Measurements from ENCODE around the gene USP15. TPM values are rescaled to one million over a fixed set of nuclear protein-coding genes. Genes with fewer than 3 reads are reported as not detected.
"Not testable (repeated sequence)": the region's sequence is repeated elsewhere in the genome, so short reads cannot be mapped to it uniquely, and the experiment has no call there.

Gene USP15
- total RNA-seq, 1 donor from 2014 or later: 58.0 TPM

GRCh38 chr12:62448436-62448835 is 188.2 kb downstream of the USP15 start:
- Histone ChIP-seq H3K27me3 (ENCODE audit: low read depth) (peaks cover 6% of the 10 kb centered on the region), H3K4me3 (no peak overlapping the region), H3K27ac (replicated peaks) (no peak overlapping the region), H3K4me1 (no peaks in the 10 kb centered on the region), H3K36me3 (no peaks in the 10 kb centered on the region), H3K9me3 (replicated peaks) (peaks cover 26% of the 10 kb centered on the region)
- no peak for DNase-seq
- TF ChIP-seq, protein P1, sequence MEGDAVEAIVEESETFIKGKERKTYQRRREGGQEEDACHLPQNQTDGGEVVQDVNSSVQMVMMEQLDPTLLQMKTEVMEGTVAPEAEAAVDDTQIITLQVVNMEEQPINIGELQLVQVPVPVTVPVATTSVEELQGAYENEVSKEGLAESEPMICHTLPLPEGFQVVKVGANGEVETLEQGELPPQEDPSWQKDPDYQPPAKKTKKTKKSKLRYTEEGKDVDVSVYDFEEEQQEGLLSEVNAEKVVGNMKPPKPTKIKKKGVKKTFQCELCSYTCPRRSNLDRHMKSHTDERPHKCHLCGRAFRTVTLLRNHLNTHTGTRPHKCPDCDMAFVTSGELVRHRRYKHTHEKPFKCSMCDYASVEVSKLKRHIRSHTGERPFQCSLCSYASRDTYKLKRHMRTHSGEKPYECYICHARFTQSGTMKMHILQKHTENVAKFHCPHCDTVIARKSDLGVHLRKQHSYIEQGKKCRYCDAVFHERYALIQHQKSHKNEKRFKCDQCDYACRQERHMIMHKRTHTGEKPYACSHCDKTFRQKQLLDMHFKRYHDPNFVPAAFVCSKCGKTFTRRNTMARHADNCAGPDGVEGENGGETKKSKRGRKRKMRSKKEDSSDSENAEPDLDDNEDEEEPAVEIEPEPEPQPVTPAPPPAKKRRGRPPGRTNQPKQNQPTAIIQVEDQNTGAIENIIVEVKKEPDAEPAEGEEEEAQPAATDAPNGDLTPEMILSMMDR (IDR thresholded peaks at IDR 0.05; ENCODE audit: borderline replicate concordance): no peak
- intact Hi-C loops (cut with micrococcal nuclease): no loop called here

DNA sequence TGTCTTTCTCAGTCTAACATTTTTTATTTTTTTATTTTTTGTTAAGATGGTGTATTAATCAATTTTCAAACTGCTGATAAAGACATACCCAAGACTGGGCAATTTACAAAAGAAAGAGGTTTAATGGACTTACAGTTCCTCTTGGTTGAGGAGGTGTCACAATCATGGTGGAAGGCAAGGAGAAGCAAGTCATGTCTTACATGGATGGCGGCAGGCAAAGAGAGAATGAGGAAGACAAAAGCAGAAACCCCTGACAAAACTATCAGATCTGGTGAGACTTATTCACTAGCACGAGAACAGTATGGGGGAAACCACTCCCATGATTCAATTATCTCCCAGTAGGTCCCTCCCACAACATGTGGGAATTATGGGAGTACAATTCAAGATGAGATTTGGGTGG is 195.2 kb downstream of the USP15 start:
- DNase-seq; intact Hi-C loops (cut with micrococcal nuclease); H3K4me1 ChIP-seq; H3K36me3 ChIP-seq; H3K27me3 ChIP-seq (ENCODE audit: low read depth); H3K4me3 ChIP-seq; H3K9me3 ChIP-seq (replicated peaks); H3K27ac ChIP-seq (replicated peaks): not testable (repeated sequence)

DNA sequence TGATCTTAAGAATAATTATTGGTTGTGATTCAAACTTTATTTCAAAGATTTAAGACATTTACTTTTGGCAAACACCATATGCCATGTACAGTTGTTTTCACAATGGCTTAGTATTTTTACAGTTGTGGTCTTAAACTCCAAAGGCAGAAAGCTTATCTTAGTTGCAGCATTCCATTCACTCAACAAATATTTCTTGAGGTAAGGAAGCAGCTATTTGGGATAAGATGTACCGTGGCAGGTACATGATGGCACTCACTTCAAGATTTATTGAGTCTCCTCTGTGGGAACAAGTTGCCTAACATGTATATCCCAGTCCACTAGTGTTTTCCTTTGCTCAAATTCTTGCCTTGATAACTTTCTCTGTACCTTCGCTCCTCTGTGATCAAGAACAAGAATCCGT is 198.4 kb downstream of the USP15 start:
- intact Hi-C loops (cut with micrococcal nuclease): no loop called here
- H3K36me3 ChIP-seq: no peaks in the 10 kb centered on the region
- DNase-seq: no peak
- peaks cover 5% of the 10 kb centered on the region for H3K27me3 ChIP-seq (ENCODE audit: low read depth)
- no peak overlapping the region for H3K27ac ChIP-seq (replicated peaks)
- TF ChIP-seq, protein P1 (IDR thresholded peaks at IDR 0.05; ENCODE audit: borderline replicate concordance): no peak
- peaks cover 18% of the 10 kb centered on the region for H3K9me3 ChIP-seq (replicated peaks)
- no peaks in the 10 kb centered on the region for H3K4me1 ChIP-seq
- no peak overlapping the region for H3K4me3 ChIP-seq

DNA sequence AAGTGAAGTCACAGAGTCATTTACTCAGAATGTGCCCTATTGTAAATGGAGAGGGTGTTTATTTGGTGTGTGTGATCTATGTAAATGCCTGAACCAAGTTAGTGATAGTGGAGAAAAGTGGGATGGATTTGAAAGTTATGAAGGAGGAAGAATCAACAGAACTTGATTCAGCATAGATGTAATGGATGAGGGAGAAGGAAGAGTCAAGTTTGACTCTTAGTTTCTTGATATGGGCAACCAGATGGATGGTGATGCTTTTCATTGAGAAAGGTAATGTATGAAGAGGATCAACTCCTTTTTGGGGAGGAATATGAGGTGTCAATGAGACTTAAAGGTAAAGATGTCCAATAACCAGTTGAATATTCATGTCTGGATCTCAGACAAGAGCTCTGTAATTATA is 199.8 kb downstream of the USP15 start:
- Histone ChIP-seq H3K4me1 (no peaks in the 10 kb centered on the region), H3K27ac (replicated peaks) (no peak overlapping the region), H3K4me3 (no peak overlapping the region), H3K27me3 (ENCODE audit: low read depth) (no peaks in the 10 kb centered on the region), H3K9me3 (replicated peaks) (peaks cover 21% of the 10 kb centered on the region), H3K36me3 (no peaks in the 10 kb centered on the region)
- DNase-seq: no peak
- intact Hi-C loops (cut with micrococcal nuclease): no loop called here
- TF ChIP-seq, protein P1 (IDR thresholded peaks at IDR 0.05; ENCODE audit: borderline replicate concordance): no peak

DNA sequence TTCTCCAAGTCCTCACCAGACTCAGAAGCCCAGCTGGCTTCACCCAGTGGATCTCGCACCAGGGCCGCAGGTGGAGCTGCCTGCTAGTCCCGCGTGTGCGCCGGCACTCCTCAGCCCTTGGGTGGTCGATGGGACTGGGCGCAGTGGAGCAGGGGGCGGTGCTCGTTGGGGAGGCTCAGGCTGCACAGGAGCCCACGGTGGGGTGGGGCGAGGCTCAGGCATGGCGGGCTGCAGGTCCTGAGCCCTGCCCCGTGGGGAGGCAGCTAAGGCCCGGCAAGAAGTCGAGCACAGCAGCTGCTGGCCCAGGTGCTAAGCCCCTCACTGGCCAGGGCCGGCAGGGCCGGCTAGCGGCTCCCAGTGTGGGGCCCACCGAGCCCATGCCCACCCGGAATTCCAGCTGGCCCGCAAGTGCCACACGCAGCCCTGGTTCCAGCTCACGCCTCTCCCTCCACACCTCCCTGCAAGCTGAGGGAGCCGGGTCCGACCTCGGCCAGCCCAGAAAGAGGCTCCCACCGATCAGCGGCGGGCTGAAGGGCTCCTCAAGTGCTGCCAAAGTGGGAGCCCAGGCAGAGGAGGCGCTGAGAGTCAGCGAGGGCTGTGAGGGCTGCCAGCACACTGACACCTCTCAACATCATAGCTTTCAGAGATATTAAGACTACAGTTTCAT is 201.1 kb downstream of the USP15 start:
- intact Hi-C loops (cut with micrococcal nuclease); H3K4me1 ChIP-seq; DNase-seq; H3K27me3 ChIP-seq (ENCODE audit: low read depth); H3K36me3 ChIP-seq; H3K4me3 ChIP-seq; H3K27ac ChIP-seq (replicated peaks): not testable (repeated sequence)
- H3K9me3 ChIP-seq (replicated peaks): peaks cover 21% of the 10 kb centered on the region

DNA sequence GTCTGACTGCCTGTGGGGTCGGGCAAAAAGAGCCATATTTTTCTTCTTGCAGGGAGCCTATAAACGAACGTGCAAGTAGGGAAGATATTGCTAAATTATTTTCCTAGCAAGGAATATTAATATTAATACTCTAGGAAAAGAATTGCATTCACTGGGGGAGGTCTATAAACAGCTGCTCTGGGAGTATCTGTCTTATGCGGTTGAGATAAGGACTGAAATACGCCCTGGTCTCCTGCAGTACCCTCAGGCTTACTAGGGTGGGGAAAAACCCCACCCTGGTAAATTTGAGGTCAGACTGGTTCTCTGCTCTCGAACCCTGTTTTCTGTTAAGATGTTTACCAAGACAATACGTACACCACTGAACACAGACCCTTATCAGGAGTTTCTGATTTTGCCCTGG is 203.0 kb downstream of the USP15 start:
- DNase-seq; H3K27me3 ChIP-seq (ENCODE audit: low read depth); H3K36me3 ChIP-seq; H3K27ac ChIP-seq (replicated peaks); H3K4me3 ChIP-seq; intact Hi-C loops (cut with micrococcal nuclease): not testable (repeated sequence)
- peaks cover 21% of the 10 kb centered on the region for H3K9me3 ChIP-seq (replicated peaks)
- peaks cover 27% of the 10 kb centered on the region for H3K4me1 ChIP-seq

Other genes starting within 250 kb of the USP15 start
- 17.2 TPM for gene MON2, start 206.4 kb downstream of the USP15 start, total RNA-seq

All from left ventricle myocardium inferior (tissue), 1 donor.